HepG2 (cell line): ENCODE measurements around the gene IL12A. TPM values are rescaled to one million over a fixed set of nuclear protein-coding genes. Genes with fewer than 3 reads are reported as not detected.

Experiments used
- CENPT ChIP-seq: sonication (generic); formaldehyde crosslinking; IDR thresholded peaks from 2 replicates; pipeline ENCODE4 v1.8.0; 2022; ENCODE audit warnings: low read depth, mild to moderate bottlenecking, moderate library complexity, missing genetic modification reagents
- FOSL2 ChIP-seq: sonication (generic); formaldehyde crosslinking; IDR thresholded peaks from 2 replicates; pipeline ENCODE4 v1.4.0; 2020; ENCODE audit warnings: missing genetic modification reagents
- HDAC1 ChIP-seq: sonication (generic); formaldehyde crosslinking; IDR thresholded peaks from 2 replicates; pipeline ENCODE4 v1.5.1; 2020; ENCODE audit warnings: mild to moderate bottlenecking, missing genetic modification reagents
- KLF16 ChIP-seq, 2 experiments: sonication (generic) in 1 of 2; formaldehyde crosslinking in 1 of 2; IDR thresholded peaks; 2 replicates each; pipeline versions ENCODE4 v1.6.1 to v1.8.0; 2016 to 2023; ENCODE audit warnings: missing genetic modification reagents in 2 of 2, missing compliant biosample characterization in 1 of 2
- NFIB ChIP-seq: sonication (generic); formaldehyde crosslinking; IDR thresholded peaks from 2 replicates; pipeline ENCODE4 v1.9.0; 2021; ENCODE audit warnings: missing genetic modification reagents, mild to moderate bottlenecking, borderline replicate concordance
- NR2C2 ChIP-seq: sonication (generic); formaldehyde crosslinking; IDR thresholded peaks from 2 replicates; pipeline ENCODE4 v1.4.0; 2020; ENCODE audit warnings: missing genetic modification reagents, mild to moderate bottlenecking, moderate library complexity, borderline replicate concordance
- POGZ ChIP-seq: sonication (generic); formaldehyde crosslinking; IDR thresholded peaks from 2 replicates; pipeline ENCODE4 v1.4.0; 2020; ENCODE audit warnings: mild to moderate bottlenecking, missing genetic modification reagents
- POLR2AphosphoS2 ChIP-seq: IDR thresholded peaks from 2 replicates; pipeline ENCODE4 v1.6.1; 2011; ENCODE audit warnings: low read depth, low read length, improper control_type of control experiment
- POLR2G ChIP-seq: fragments of 200-400 bp; formaldehyde crosslinking; IDR thresholded peaks from 2 replicates; pipeline ENCODE4 v1.6.1; 2018; ENCODE audit warnings: mild to moderate bottlenecking, low read depth, low read length, moderate library complexity
- PRMT3 ChIP-seq: sonication (generic); formaldehyde crosslinking; IDR thresholded peaks from 2 replicates; pipeline ENCODE4 v1.8.1; 2022; ENCODE audit warnings: low read depth, mild to moderate bottlenecking, moderate library complexity, missing genetic modification reagents, borderline replicate concordance
- RBFOX2 ChIP-seq: fragments of 200-400 bp; formaldehyde crosslinking; IDR thresholded peaks from 2 replicates; pipeline ENCODE4 v1.6.1; 2017; ENCODE audit warnings: low read depth, mild to moderate bottlenecking, low read length
- TBX3 ChIP-seq: fragments of 450-650 bp; IDR thresholded peaks from 2 replicates; pipeline ENCODE4 v1.6.1; 2017; ENCODE audit warnings: antibody characterized with exemption, mild to moderate bottlenecking, inconsistent platforms, borderline replicate concordance
- ZBTB7B ChIP-seq: sonication (generic); formaldehyde crosslinking; IDR thresholded peaks from 2 replicates; pipeline ENCODE4 v1.4.0; 2020; ENCODE audit warnings: missing genetic modification reagents
- ZNF331 ChIP-seq: sonication (generic); formaldehyde crosslinking; IDR thresholded peaks from 2 replicates; pipeline ENCODE4 v1.4.0; 2020; ENCODE audit warnings: missing genetic modification reagents
- ZNF556 ChIP-seq: sonication (generic); formaldehyde crosslinking; IDR thresholded peaks from 2 replicates; pipeline ENCODE4 v1.4.0; 2020; ENCODE audit warnings: mild to moderate bottlenecking, missing genetic modification reagents, borderline replicate concordance
- polyA plus RNA-seq, 8 experiments: library from polyadenylated mRNA; depleted of rRNA in 3 of 8; stranded (reverse) in 7 of 8; unstranded in 1 of 8; fragments of >200 nt; fragmentation: Illumina TruSeq in 4 of 8; extraction: Trizol in 4 of 8; gene quantifications; 2 replicates each; pipeline versions ENCODE4 v1.2.1 to v1.2.3, GENCODE V29; 2011 to 2016; ENCODE audit warnings: low read depth in 4 of 8, missing spikeins in 1 of 8, mixed read lengths in 1 of 8; ENCODE audit not compliant: insufficient read depth in 1 of 8
- total RNA-seq, 5 experiments: library from RNA; depleted of rRNA; stranded (reverse); fragments of >200 nt; fragmentation: Illumina TruSeq; extraction: Trizol; gene quantifications; 2 replicates each; pipeline ENCODE4 v1.2.3, GENCODE V29; 2016; ENCODE audit warnings: low read depth in 1 of 5
- TF ChIP-seq, protein P1 (sequence below): sonication (generic); formaldehyde crosslinking; IDR thresholded peaks from 2 replicates; pipeline ENCODE4 v1.4.0; 2020; ENCODE audit warnings: missing genetic modification reagents
- TF ChIP-seq, protein P2 (sequence below): sonication (generic); formaldehyde crosslinking; IDR thresholded peaks from 2 replicates; pipeline ENCODE4 v1.4.0; 2020; ENCODE audit warnings: missing genetic modification reagents, borderline replicate concordance
- TF ChIP-seq, protein P3 (sequence below): sonication (generic); formaldehyde crosslinking; IDR thresholded peaks from 2 replicates; pipeline ENCODE4 v1.4.0; 2020; ENCODE audit warnings: mild to moderate bottlenecking, missing genetic modification reagents
- TF ChIP-seq, protein P4 (sequence below): sonication (generic); formaldehyde crosslinking; IDR thresholded peaks from 2 replicates; pipeline ENCODE4 v1.5.0; 2020; ENCODE audit warnings: missing genetic modification reagents, mild to moderate bottlenecking, borderline replicate concordance
- TF ChIP-seq, protein P5 (sequence below): IDR thresholded peaks from 2 replicates; pipeline ENCODE4 v1.6.1; 2016; ENCODE audit warnings: mild to moderate bottlenecking
- TF ChIP-seq, protein P6 (sequence below): sonication (generic); formaldehyde crosslinking; IDR thresholded peaks from 2 replicates; pipeline ENCODE4 v1.8.1; 2023; ENCODE audit warnings: mild to moderate bottlenecking, missing genetic modification reagents

Gene IL12A
- total and polyA plus RNA-seq, 2 of the 13 experiments (the other 11 are each of a cell fraction or from before 2014, with no cell fraction given), result 0.36 to 1.1 TPM

DNA sequence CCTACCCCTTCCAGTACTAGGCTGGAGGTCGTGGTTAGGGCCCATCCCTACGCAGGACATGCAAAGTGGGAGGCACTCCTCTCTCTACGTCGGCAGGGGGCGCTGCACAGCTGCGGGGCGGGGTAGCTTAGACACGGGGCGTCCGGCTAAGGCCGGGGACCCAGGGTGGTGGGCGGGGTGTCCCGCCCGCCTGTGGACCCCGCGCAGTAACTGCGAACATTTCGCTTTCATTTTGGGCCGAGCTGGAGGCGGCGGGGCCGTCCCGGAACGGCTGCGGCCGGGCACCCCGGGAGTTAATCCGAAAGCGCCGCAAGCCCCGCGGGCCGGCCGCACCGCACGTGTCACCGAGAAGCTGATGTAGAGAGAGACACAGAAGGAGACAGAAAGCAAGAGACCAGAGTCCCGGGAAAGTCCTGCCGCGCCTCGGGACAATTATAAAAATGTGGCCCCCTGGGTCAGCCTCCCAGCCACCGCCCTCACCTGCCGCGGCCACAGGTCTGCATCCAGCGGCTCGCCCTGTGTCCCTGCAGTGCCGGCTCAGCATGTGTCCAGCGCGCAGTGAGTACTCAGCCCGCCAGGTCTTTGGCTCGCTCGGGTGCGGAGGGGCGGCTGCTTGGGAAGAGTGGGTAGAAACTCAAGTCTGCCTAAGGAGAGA lies at the start of gene IL12A (continued):
- 0 out of 4 replicates have a peak, but pooled peaks of 1 of the 2 experiments have one; percentile 55 for TF ChIP-seq KLF16 (CRISPR knock-in tag; IDR thresholded peaks at IDR 0.05)
- no peak for TF ChIP-seq NR2C2
- TF ChIP-seq POLR2AphosphoS2, result no peak
- no peak for TF ChIP-seq POGZ (CRISPR knock-in tag)
- TF ChIP-seq TBX3, result no peak
- TF ChIP-seq, protein P1, sequence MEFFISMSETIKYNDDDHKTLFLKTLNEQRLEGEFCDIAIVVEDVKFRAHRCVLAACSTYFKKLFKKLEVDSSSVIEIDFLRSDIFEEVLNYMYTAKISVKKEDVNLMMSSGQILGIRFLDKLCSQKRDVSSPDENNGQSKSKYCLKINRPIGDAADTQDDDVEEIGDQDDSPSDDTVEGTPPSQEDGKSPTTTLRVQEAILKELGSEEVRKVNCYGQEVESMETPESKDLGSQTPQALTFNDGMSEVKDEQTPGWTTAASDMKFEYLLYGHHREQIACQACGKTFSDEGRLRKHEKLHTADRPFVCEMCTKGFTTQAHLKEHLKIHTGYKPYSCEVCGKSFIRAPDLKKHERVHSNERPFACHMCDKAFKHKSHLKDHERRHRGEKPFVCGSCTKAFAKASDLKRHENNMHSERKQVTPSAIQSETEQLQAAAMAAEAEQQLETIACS (CRISPR knock-in tag), result no peak; the same call in 1 of the 2 replicates
- TF ChIP-seq ZBTB7B (CRISPR knock-in tag), result no peak
- no peak for TF ChIP-seq CENPT (CRISPR knock-in tag)
- TF ChIP-seq, protein P2, sequence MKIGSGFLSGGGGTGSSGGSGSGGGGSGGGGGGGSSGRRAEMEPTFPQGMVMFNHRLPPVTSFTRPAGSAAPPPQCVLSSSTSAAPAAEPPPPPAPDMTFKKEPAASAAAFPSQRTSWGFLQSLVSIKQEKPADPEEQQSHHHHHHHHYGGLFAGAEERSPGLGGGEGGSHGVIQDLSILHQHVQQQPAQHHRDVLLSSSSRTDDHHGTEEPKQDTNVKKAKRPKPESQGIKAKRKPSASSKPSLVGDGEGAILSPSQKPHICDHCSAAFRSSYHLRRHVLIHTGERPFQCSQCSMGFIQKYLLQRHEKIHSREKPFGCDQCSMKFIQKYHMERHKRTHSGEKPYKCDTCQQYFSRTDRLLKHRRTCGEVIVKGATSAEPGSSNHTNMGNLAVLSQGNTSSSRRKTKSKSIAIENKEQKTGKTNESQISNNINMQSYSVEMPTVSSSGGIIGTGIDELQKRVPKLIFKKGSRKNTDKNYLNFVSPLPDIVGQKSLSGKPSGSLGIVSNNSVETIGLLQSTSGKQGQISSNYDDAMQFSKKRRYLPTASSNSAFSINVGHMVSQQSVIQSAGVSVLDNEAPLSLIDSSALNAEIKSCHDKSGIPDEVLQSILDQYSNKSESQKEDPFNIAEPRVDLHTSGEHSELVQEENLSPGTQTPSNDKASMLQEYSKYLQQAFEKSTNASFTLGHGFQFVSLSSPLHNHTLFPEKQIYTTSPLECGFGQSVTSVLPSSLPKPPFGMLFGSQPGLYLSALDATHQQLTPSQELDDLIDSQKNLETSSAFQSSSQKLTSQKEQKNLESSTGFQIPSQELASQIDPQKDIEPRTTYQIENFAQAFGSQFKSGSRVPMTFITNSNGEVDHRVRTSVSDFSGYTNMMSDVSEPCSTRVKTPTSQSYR, result no peak
- 0 out of 2 replicates have a peak, but pooled peaks have one; percentile 34 for TF ChIP-seq ZNF556 (CRISPR knock-in tag)
- TF ChIP-seq HDAC1 (CRISPR knock-in tag), result peak; percentile 46
- TF ChIP-seq FOSL2, result no peak
- TF ChIP-seq ZNF331 (CRISPR knock-in tag), result peak; percentile 27; the same call in 1 of the 2 replicates
- TF ChIP-seq, protein P3, sequence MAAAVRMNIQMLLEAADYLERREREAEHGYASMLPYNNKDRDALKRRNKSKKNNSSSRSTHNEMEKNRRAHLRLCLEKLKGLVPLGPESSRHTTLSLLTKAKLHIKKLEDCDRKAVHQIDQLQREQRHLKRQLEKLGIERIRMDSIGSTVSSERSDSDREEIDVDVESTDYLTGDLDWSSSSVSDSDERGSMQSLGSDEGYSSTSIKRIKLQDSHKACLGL (CRISPR knock-in tag), result no peak; the same call in 1 of the 2 replicates
- TF ChIP-seq, protein P4, sequence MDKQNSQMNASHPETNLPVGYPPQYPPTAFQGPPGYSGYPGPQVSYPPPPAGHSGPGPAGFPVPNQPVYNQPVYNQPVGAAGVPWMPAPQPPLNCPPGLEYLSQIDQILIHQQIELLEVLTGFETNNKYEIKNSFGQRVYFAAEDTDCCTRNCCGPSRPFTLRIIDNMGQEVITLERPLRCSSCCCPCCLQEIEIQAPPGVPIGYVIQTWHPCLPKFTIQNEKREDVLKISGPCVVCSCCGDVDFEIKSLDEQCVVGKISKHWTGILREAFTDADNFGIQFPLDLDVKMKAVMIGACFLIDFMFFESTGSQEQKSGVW (CRISPR knock-in tag), result no peak
- no peak for TF ChIP-seq NFIB (CRISPR knock-in tag)
- TF ChIP-seq RBFOX2, result 0 out of 2 replicates have a peak, but pooled peaks have one; percentile 30
- TF ChIP-seq, protein P5, sequence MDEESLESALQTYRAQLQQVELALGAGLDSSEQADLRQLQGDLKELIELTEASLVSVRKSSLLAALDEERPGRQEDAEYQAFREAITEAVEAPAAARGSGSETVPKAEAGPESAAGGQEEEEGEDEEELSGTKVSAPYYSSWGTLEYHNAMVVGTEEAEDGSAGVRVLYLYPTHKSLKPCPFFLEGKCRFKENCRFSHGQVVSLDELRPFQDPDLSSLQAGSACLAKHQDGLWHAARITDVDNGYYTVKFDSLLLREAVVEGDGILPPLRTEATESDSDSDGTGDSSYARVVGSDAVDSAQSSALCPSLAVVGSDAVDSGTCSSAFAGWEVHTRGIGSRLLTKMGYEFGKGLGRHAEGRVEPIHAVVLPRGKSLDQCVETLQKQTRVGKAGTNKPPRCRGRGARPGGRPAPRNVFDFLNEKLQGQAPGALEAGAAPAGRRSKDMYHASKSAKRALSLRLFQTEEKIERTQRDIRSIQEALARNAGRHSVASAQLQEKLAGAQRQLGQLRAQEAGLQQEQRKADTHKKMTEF (CRISPR knock-in tag), result peak; percentile 39; the same call in 1 of the 2 replicates
- no peak for TF ChIP-seq PRMT3 (CRISPR knock-in tag)
- TF ChIP-seq, protein P6, sequence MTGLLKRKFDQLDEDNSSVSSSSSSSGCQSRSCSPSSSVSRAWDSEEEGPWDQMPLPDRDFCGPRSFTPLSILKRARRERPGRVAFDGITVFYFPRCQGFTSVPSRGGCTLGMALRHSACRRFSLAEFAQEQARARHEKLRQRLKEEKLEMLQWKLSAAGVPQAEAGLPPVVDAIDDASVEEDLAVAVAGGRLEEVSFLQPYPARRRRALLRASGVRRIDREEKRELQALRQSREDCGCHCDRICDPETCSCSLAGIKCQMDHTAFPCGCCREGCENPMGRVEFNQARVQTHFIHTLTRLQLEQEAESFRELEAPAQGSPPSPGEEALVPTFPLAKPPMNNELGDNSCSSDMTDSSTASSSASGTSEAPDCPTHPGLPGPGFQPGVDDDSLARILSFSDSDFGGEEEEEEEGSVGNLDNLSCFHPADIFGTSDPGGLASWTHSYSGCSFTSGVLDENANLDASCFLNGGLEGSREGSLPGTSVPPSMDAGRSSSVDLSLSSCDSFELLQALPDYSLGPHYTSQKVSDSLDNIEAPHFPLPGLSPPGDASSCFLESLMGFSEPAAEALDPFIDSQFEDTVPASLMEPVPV (CRISPR knock-in tag), result no peak
- TF ChIP-seq POLR2G, result no peak
